Hindlimb muscle (tissue), 1 donor: ENCODE measurements around the gene KLHL10. TPM values are rescaled to one million over a fixed set of nuclear protein-coding genes. Genes with fewer than 3 reads are reported as not detected.

Experiments used
- DNase-seq: peaks from one replicate; pipeline ENCODE4 v3.0.0-alpha.2; 2013
- polyA plus RNA-seq: library from polyadenylated mRNA; unstranded; fragments of 120-200 nt; gene quantifications from one replicate; pipeline ENCODE4 v1.2.1, GENCODE V29; 2013; ENCODE audit not compliant: insufficient read length

KLHL10 gene
- polyA plus RNA-seq, 1 donor: 0.15 TPM

DNA sequence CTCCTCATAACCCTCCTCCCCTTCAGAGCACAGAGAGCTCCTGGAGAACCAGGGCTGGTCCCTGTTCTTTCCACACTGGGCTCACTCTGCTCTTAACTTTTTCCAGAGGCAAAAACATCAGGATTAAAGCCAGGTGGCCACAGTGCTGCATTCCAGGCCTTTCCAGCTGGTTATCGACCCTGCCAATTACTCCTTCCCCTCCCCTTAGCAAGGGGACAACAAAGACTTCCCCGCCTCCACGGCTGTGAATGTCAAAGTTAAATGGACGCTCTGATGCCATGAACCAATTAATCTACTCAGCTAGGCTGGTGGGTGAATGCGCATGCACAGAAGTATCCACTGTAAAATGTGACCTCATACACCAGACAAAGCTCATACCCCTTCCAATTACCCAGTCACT, 58.0 kb downstream of the KLHL10 start:
- DNase-seq: peak; percentile 59

- DNase-seq: no peak
Observed at GRCh38 chr17:41896726-41897125, 59.1 kb downstream of the KLHL10 start.

Other genes starting within 250 kb of the KLHL10 start
- 0.23 TPM for gene KRT16, start 225.1 kb upstream of the KLHL10 start, polyA plus RNA-seq
- gene KRT17, start 213.2 kb upstream of the KLHL10 start, polyA plus RNA-seq: 13.9 TPM
- gene EIF1, start 148.9 kb upstream of the KLHL10 start, polyA plus RNA-seq: 836 TPM
- not detected for gene GAST, start 125.5 kb upstream of the KLHL10 start, polyA plus RNA-seq
- 0.05 TPM for gene HAP1, start 103.2 kb upstream of the KLHL10 start, polyA plus RNA-seq
- 46.2 TPM for gene JUP, start 51.1 kb upstream of the KLHL10 start, polyA plus RNA-seq
- 31.4 TPM for gene P3H4, start 25.9 kb upstream of the KLHL10 start, polyA plus RNA-seq
- gene FKBP10, start 24.8 kb upstream of the KLHL10 start, polyA plus RNA-seq: 104 TPM
- gene NT5C3B, start 1.6 kb upstream of the KLHL10 start, polyA plus RNA-seq: 31.5 TPM
- 6.6 TPM for gene KLHL11, start 27.6 kb downstream of the KLHL10 start, polyA plus RNA-seq
- 52.7 TPM for gene ACLY, start 81.1 kb downstream of the KLHL10 start, polyA plus RNA-seq
- 1.1 TPM for gene ODAD4, start 92.8 kb downstream of the KLHL10 start, polyA plus RNA-seq
- 45.6 TPM for gene CNP, start 129.0 kb downstream of the KLHL10 start, polyA plus RNA-seq
- 95.6 TPM for gene DNAJC7, start 179.6 kb downstream of the KLHL10 start, polyA plus RNA-seq
- gene NKIRAS2, start 182.3 kb downstream of the KLHL10 start, polyA plus RNA-seq: 51.1 TPM
- gene C17orf113, start 212.8 kb downstream of the KLHL10 start, polyA plus RNA-seq: 1.8 TPM